ENCODE results near the gene IL12RB2. TPM values are rescaled to one million over a fixed set of nuclear protein-coding genes. Genes with fewer than 3 reads are reported as not detected.

Gene IL12RB2
- total and polyA plus RNA-seq, 2 experiments from 2014 or later = 0.79 to 1.7 TPM

DNA sequence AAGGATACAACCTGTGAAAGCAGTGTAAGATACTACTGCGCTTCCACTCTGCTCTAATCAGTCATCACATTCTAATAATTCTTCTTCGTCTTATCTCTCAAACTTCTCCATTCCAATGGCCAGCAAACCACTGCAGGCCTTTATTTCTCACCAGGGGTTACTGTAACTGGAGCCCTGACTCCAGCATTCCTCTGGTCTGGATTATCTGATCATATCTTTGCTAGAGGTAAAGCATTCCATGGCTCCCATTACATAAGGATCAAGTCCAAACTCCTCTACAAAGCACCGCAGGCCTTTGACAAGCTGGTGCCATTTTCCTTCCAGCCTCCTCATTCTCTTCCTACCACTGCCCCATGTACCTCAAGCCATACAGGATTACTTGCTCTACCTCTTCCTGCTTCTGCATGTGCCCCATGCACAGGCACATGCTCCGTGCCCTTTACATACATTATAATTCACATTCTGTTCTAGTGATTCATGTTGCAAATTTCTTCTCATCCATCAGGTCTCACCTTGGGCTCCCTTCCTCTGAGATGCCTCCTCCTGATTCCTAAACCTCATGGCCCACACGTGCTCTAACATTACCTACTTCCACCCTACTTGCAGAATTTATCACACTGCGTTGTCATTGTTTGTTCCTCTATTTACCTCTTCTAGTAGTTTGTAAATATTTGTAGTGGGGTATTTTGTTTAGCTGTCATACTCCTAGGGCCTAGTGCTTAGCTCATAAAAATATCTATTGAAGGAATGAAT is 131.8 kb downstream of the IL12RB2 start:
- Mint-ChIP-seq H3K4me1 (peaks cover 6% of the 10 kb centered on the region; the same call in 2 of the 3 replicates), H3K36me3 (ENCODE audit: low read depth) (no peaks in the 10 kb centered on the region), H3K27ac (no peak overlapping the region), H3K27me3 (ENCODE audit: insufficient read depth, low read depth, poor library complexity) (peaks cover 2% of the 10 kb centered on the region), H3K9me3 (no peaks in the 10 kb centered on the region), H3K4me3 (no peak overlapping the region)
- Histone ChIP-seq H3K4me1 (ENCODE audit: insufficient read depth) (no peaks in the 10 kb centered on the region; the same call in 1 of the 2 replicates), H3K4me3 (no peak overlapping the region), H3F3A (replicated peaks; ENCODE audit: low read depth) (no peaks in the 10 kb centered on the region), H3K79me2 (replicated peaks; ENCODE audit: insufficient read depth) (no peaks in the 10 kb centered on the region), H3K36me3 (ENCODE audit: insufficient read depth) (no peaks in the 10 kb centered on the region), H3K4me2 (no peak overlapping the region), H2AFZ (peak overlapping the region; percentile 33; the same call in 1 of the 2 replicates), H3K9me2 (ENCODE audit: insufficient read depth) (no peaks in the 10 kb centered on the region), H3K27me3 (ENCODE audit: insufficient read depth) (no peaks in the 10 kb centered on the region), H3K27ac (ENCODE audit: low read depth) (no peak overlapping the region), H4K20me1 (replicated peaks; ENCODE audit: insufficient read depth) (no peaks in the 10 kb centered on the region)
- ATAC-seq (no peak), DNase-seq (ENCODE audit: low spot score) (no peak)
- TF ChIP-seq POLR2AphosphoS5 (IDR thresholded peaks at IDR 0.05; ENCODE audit: low read depth) = no peak
- TF ChIP-seq, protein P1, sequence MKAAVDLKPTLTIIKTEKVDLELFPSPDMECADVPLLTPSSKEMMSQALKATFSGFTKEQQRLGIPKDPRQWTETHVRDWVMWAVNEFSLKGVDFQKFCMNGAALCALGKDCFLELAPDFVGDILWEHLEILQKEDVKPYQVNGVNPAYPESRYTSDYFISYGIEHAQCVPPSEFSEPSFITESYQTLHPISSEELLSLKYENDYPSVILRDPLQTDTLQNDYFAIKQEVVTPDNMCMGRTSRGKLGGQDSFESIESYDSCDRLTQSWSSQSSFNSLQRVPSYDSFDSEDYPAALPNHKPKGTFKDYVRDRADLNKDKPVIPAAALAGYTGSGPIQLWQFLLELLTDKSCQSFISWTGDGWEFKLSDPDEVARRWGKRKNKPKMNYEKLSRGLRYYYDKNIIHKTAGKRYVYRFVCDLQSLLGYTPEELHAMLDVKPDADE (IDR thresholded peaks at IDR 0.05) = no peak
- no peak for TF ChIP-seq JUNB (IDR thresholded peaks at IDR 0.05; ENCODE audit: unreplicated experiment)
- TF ChIP-seq, protein P2, sequence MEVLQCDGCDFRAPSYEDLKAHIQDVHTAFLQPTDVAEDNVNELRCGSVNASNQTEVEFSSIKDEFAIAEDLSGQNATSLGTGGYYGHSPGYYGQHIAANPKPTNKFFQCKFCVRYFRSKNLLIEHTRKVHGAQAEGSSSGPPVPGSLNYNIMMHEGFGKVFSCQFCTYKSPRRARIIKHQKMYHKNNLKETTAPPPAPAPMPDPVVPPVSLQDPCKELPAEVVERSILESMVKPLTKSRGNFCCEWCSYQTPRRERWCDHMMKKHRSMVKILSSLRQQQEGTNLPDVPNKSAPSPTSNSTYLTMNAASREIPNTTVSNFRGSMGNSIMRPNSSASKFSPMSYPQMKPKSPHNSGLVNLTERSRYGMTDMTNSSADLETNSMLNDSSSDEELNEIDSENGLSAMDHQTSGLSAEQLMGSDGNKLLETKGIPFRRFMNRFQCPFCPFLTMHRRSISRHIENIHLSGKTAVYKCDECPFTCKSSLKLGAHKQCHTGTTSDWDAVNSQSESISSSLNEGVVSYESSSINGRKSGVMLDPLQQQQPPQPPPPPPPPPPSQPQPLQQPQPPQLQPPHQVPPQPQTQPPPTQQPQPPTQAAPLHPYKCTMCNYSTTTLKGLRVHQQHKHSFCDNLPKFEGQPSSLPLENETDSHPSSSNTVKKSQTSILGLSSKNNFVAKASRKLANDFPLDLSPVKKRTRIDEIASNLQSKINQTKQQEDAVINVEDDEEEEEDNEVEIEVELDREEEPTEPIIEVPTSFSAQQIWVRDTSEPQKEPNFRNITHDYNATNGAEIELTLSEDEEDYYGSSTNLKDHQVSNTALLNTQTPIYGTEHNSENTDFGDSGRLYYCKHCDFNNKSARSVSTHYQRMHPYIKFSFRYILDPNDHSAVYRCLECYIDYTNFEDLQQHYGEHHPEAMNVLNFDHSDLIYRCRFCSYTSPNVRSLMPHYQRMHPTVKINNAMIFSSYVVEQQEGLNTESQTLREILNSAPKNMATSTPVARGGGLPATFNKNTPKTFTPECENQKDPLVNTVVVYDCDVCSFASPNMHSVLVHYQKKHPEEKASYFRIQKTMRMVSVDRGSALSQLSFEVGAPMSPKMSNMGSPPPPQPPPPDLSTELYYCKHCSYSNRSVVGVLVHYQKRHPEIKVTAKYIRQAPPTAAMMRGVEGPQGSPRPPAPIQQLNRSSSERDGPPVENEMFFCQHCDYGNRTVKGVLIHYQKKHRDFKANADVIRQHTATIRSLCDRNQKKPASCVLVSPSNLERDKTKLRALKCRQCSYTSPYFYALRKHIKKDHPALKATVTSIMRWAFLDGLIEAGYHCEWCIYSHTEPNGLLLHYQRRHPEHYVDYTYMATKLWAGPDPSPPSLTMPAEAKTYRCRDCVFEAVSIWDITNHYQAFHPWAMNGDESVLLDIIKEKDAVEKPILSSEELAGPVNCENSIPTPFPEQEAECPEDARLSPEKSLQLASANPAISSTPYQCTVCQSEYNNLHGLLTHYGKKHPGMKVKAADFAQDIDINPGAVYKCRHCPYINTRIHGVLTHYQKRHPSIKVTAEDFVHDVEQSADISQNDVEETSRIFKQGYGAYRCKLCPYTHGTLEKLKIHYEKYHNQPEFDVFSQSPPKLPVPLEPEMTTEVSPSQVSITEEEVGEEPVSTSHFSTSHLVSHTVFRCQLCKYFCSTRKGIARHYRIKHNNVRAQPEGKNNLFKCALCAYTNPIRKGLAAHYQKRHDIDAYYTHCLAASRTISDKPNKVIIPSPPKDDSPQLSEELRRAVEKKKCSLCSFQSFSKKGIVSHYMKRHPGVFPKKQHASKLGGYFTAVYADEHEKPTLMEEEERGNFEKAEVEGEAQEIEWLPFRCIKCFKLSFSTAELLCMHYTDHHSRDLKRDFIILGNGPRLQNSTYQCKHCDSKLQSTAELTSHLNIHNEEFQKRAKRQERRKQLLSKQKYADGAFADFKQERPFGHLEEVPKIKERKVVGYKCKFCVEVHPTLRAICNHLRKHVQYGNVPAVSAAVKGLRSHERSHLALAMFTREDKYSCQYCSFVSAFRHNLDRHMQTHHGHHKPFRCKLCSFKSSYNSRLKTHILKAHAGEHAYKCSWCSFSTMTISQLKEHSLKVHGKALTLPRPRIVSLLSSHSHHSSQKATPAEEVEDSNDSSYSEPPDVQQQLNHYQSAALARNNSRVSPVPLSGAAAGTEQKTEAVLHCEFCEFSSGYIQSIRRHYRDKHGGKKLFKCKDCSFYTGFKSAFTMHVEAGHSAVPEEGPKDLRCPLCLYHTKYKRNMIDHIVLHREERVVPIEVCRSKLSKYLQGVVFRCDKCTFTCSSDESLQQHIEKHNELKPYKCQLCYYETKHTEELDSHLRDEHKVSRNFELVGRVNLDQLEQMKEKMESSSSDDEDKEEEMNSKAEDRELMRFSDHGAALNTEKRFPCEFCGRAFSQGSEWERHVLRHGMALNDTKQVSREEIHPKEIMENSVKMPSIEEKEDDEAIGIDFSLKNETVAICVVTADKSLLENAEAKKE (CRISPR knock-in tag; IDR thresholded peaks at IDR 0.05) = no peak
- no peak for TF ChIP-seq ZNF331 (CRISPR knock-in tag; IDR thresholded peaks at IDR 0.05; ENCODE audit: low read depth)
- TF ChIP-seq, protein P3, sequence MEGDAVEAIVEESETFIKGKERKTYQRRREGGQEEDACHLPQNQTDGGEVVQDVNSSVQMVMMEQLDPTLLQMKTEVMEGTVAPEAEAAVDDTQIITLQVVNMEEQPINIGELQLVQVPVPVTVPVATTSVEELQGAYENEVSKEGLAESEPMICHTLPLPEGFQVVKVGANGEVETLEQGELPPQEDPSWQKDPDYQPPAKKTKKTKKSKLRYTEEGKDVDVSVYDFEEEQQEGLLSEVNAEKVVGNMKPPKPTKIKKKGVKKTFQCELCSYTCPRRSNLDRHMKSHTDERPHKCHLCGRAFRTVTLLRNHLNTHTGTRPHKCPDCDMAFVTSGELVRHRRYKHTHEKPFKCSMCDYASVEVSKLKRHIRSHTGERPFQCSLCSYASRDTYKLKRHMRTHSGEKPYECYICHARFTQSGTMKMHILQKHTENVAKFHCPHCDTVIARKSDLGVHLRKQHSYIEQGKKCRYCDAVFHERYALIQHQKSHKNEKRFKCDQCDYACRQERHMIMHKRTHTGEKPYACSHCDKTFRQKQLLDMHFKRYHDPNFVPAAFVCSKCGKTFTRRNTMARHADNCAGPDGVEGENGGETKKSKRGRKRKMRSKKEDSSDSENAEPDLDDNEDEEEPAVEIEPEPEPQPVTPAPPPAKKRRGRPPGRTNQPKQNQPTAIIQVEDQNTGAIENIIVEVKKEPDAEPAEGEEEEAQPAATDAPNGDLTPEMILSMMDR (conservative IDR thresholded peaks at IDR 0.05; ENCODE audit: low read depth in 2 of 2) = no peak
- no peak for TF ChIP-seq CREB1 (CRISPR knock-in tag; IDR thresholded peaks at IDR 0.05; ENCODE audit: low read depth)
- no peak for TF ChIP-seq NANOG (IDR thresholded peaks at IDR 0.05; ENCODE audit: borderline replicate concordance)
- no peak for TF ChIP-seq STAT1 (IDR thresholded peaks at IDR 0.05; ENCODE audit: unreplicated experiment)
- TF ChIP-seq, protein P4, sequence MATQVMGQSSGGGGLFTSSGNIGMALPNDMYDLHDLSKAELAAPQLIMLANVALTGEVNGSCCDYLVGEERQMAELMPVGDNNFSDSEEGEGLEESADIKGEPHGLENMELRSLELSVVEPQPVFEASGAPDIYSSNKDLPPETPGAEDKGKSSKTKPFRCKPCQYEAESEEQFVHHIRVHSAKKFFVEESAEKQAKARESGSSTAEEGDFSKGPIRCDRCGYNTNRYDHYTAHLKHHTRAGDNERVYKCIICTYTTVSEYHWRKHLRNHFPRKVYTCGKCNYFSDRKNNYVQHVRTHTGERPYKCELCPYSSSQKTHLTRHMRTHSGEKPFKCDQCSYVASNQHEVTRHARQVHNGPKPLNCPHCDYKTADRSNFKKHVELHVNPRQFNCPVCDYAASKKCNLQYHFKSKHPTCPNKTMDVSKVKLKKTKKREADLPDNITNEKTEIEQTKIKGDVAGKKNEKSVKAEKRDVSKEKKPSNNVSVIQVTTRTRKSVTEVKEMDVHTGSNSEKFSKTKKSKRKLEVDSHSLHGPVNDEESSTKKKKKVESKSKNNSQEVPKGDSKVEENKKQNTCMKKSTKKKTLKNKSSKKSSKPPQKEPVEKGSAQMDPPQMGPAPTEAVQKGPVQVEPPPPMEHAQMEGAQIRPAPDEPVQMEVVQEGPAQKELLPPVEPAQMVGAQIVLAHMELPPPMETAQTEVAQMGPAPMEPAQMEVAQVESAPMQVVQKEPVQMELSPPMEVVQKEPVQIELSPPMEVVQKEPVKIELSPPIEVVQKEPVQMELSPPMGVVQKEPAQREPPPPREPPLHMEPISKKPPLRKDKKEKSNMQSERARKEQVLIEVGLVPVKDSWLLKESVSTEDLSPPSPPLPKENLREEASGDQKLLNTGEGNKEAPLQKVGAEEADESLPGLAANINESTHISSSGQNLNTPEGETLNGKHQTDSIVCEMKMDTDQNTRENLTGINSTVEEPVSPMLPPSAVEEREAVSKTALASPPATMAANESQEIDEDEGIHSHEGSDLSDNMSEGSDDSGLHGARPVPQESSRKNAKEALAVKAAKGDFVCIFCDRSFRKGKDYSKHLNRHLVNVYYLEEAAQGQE (IDR thresholded peaks at IDR 0.05; ENCODE audit: unreplicated experiment) = no peak
- no peak for TF ChIP-seq EZH2phosphoT487 (IDR thresholded peaks at IDR 0.05; ENCODE audit: unreplicated experiment)
- TF ChIP-seq ZNF114 (CRISPR knock-in tag; IDR thresholded peaks at IDR 0.05) = no peak
- no peak for TF ChIP-seq EZH2 (IDR thresholded peaks at IDR 0.05; ENCODE audit: low read depth, unreplicated experiment)
